HepG2 (cell line): ENCODE measurements around the gene AMDHD1. TPM values are rescaled to one million over a fixed set of nuclear protein-coding genes. Genes with fewer than 3 reads are reported as not detected.
A peak's percentile ranks its signal among the peaks of the same experiment; 100 is the strongest.

Experiments used
- ATAC-seq: fragments of 200-7000 bp; cut with Tn5 transposase; 3 replicates; pipeline ENCODE4 v1.9.1; 2020; ENCODE audit warnings: mild to moderate bottlenecking, moderate library complexity
- BruUV-seq: library from RNA; stranded (reverse); fragments of 400-500 nt; replicated peaks from 2 replicates; lab custom pipeline; 2021; lab: Mats Ljungman, UMichigan
- CTCF ChIA-PET: fragments of 300-600 bp; formaldehyde crosslinking; extraction: SDS; loops from one replicate; lab custom pipeline; 2021; ENCODE audit warnings: low total read pairs, inconsistent platforms, low intra/inter-chr PET ratio; lab: Yijun Ruan, JAX
- POLR2A ChIA-PET: fragments of 350-600 bp; sonication (Branson Sonifier 250); formaldehyde crosslinking; loops from one replicate; lab custom pipeline; 2020; ENCODE audit warnings: antibody characterized with exemption, inconsistent platforms; lab: Yijun Ruan, JAX
- DNase-seq: peaks from one replicate; pipeline ENCODE4 v3.0.0-alpha.2; 2015; ENCODE audit warnings: low spot score
- FAIRE-seq: peaks from 3 replicates; lab custom pipeline; 2011; peaks lifted over from hg19 to GRCh38; lab: Jason Lieb, UNC
- H2AFZ ChIP-seq: one replicate; pipeline ENCODE4 v1.6.1; 2011; ENCODE audit warnings: low read length, inconsistent platforms
- H3K27ac ChIP-seq: fragments of 300-600 bp; 3 replicates; pipeline ENCODE4 v1.8.0; 2011; ENCODE audit warnings: mixed run types, mild to moderate bottlenecking, mixed read lengths, low read length, inconsistent platforms; ENCODE audit not compliant: insufficient read depth; ENCODE audit errors: extremely low read length
- H3K27me3 ChIP-seq, 2 experiments: fragments of 200-600 bp in 1 of 2; 2 replicates in 1 of 2; 3 replicates in 1 of 2; pipeline versions ENCODE4 v1.6.0 to v1.8.0; 2011; ENCODE audit warnings: low read length in 2 of 2, mild to moderate bottlenecking in 2 of 2, moderate library complexity in 2 of 2, inconsistent platforms in 1 of 2; ENCODE audit not compliant: insufficient read depth in 2 of 2, control insufficient read depth in 1 of 2
- H3K36me3 ChIP-seq, 2 experiments: fragments of 200-600 bp in 1 of 2; replicated peaks in 1 of 2; 2 replicates in 1 of 2; 3 replicates in 1 of 2; pipeline versions ENCODE4 v1.5.1 to v1.8.0; 2011; ENCODE audit warnings: low read length in 2 of 2, inconsistent platforms in 1 of 2; ENCODE audit not compliant: insufficient read depth in 2 of 2, control insufficient read depth in 1 of 2
- H3K4me1 ChIP-seq: 2 replicates; pipeline ENCODE4 v1.5.1; 2012; ENCODE audit warnings: low read length, inconsistent platforms; ENCODE audit not compliant: insufficient read depth
- H3K4me2 ChIP-seq: 2 replicates; pipeline ENCODE4 v1.6.0; 2011; ENCODE audit warnings: low read depth, low read length, inconsistent platforms
- H3K4me3 ChIP-seq, 3 experiments: fragments of 200-600 bp in 1 of 3; sonication (generic), shearing (Covaris generic) in 1 of 3; replicated peaks in 1 of 3; 2 replicates each; pipeline ENCODE4 v1.5.1; 2011 to 2016; ENCODE audit warnings: low read length in 3 of 3, inconsistent platforms in 2 of 3, low read depth in 2 of 3, mild to moderate bottlenecking in 2 of 3, control low read depth in 1 of 3, mixed read lengths in 1 of 3; ENCODE audit not compliant: insufficient read depth in 1 of 3
- H3K79me2 ChIP-seq: one replicate; pipeline ENCODE4 v1.6.1; 2011; ENCODE audit warnings: low read length, inconsistent platforms; ENCODE audit not compliant: insufficient read depth
- H3K9ac ChIP-seq: 2 replicates; pipeline ENCODE4 v1.6.0; 2011; ENCODE audit warnings: mild to moderate bottlenecking, low read depth, low read length, inconsistent platforms; ENCODE audit not compliant: insufficient read depth
- H3K9me3 ChIP-seq: 2 replicates; pipeline ENCODE4 v1.5.1; 2012; ENCODE audit warnings: mild to moderate bottlenecking, low read length
- H4K20me1 ChIP-seq: 2 replicates; pipeline ENCODE4 v1.6.0; 2011; ENCODE audit warnings: inconsistent platforms, mild to moderate bottlenecking, low read length, moderate library complexity; ENCODE audit not compliant: insufficient read depth
- ADNP ChIP-seq: sonication (generic); formaldehyde crosslinking; IDR thresholded peaks from 2 replicates; pipeline ENCODE4 v1.4.0; 2020; ENCODE audit warnings: missing genetic modification reagents
- GATAD1 ChIP-seq: IDR thresholded peaks from 2 replicates; pipeline ENCODE4 v1.6.1; 2016; ENCODE audit warnings: missing genetic modification reagents, missing compliant biosample characterization
- HNF4G ChIP-seq, 2 experiments: sonication (generic) in 1 of 2; formaldehyde crosslinking in 1 of 2; IDR thresholded peaks; 2 replicates each; pipeline versions ENCODE4 v1.4.0 to v1.6.1; 2011 to 2020; ENCODE audit warnings: borderline replicate concordance in 2 of 2, low read depth in 2 of 2, mild to moderate bottlenecking in 2 of 2, low read length in 1 of 2, missing genetic modification reagents in 1 of 2, moderate library complexity in 1 of 2
- MAFF ChIP-seq: IDR thresholded peaks from 2 replicates; pipeline ENCODE4 v1.6.1; 2011; ENCODE audit warnings: low read depth, low read length, improper control_type of control experiment
- MAFK ChIP-seq, 2 experiments: IDR thresholded peaks in 1 of 2; conservative IDR thresholded peaks in 1 of 2; 2 replicates each; pipeline ENCODE4 v1.6.1; 2011; ENCODE audit warnings: improper control_type of control experiment in 2 of 2, low read length in 2 of 2
- MAZ ChIP-seq, 2 experiments: sonication (generic) in 1 of 2; formaldehyde crosslinking in 1 of 2; IDR thresholded peaks; 2 replicates each; pipeline versions ENCODE4 v1.5.0 to v1.6.1; 2012 to 2020; ENCODE audit warnings: low read depth in 2 of 2, mild to moderate bottlenecking in 2 of 2, borderline replicate concordance in 1 of 2, improper control_type of control experiment in 1 of 2, low read length in 1 of 2, missing genetic modification reagents in 1 of 2, moderate library complexity in 1 of 2
- POGZ ChIP-seq: sonication (generic); formaldehyde crosslinking; IDR thresholded peaks from 2 replicates; pipeline ENCODE4 v1.4.0; 2020; ENCODE audit warnings: mild to moderate bottlenecking, missing genetic modification reagents
- POLR2AphosphoS5 ChIP-seq: IDR thresholded peaks from 2 replicates; pipeline ENCODE4 v1.6.1; 2012; ENCODE audit warnings: low read depth, low read length
- PPARG ChIP-seq: conservative IDR thresholded peaks from 2 replicates; pipeline ENCODE4 v1.6.1; 2016; ENCODE audit warnings: missing biosample characterization, missing genetic modification reagents
- ZBTB34 ChIP-seq: sonication (generic); formaldehyde crosslinking; IDR thresholded peaks from 2 replicates; pipeline ENCODE4 v1.8.0; 2022; ENCODE audit warnings: mild to moderate bottlenecking, missing genetic modification reagents
- ZNF451 ChIP-seq: sonication (generic); formaldehyde crosslinking; IDR thresholded peaks from 2 replicates; pipeline ENCODE4 v1.5.0; 2020; ENCODE audit warnings: mild to moderate bottlenecking, missing genetic modification reagents
- ZNF570 ChIP-seq: sonication (generic); formaldehyde crosslinking; IDR thresholded peaks from 2 replicates; pipeline ENCODE4 v1.4.0; 2020; ENCODE audit warnings: mild to moderate bottlenecking, missing genetic modification reagents, borderline replicate concordance
- WGBS: methylation state at CpG from one replicate; pipeline ENCODE4 v1.1.6; 2017; ENCODE audit warnings: low lambda C conversion rate; 5-methylcytosine and 5-hydroxymethylcytosine counted together
- in situ Hi-C: cut with HindIII; loops from 2 replicates; pipeline ENCODE4 v1.10.0; 2017; ENCODE audit warnings: low pct_unique_long_range_greater_than_20kb; ENCODE audit not compliant: extremely low pct_ligation_motif_present
- intact Hi-C: fragments of 100-400 bp; cut with micrococcal nuclease; formaldehyde crosslinking; loops from one replicate; pipeline ENCODE4 v1.10.0; 2022; ENCODE audit not compliant: unreplicated experiment
- polyA plus RNA-seq, 8 experiments: library from polyadenylated mRNA; depleted of rRNA in 3 of 8; stranded (reverse) in 7 of 8; unstranded in 1 of 8; fragments of >200 nt; fragmentation: Illumina TruSeq in 4 of 8; extraction: Trizol in 4 of 8; gene quantifications; 2 replicates each; pipeline versions ENCODE4 v1.2.1 to v1.2.3, GENCODE V29; 2011 to 2016; ENCODE audit warnings: low read depth in 4 of 8, missing spikeins in 1 of 8, mixed read lengths in 1 of 8; ENCODE audit not compliant: insufficient read depth in 1 of 8
- total RNA-seq, 5 experiments: library from RNA; depleted of rRNA; stranded (reverse); fragments of >200 nt; fragmentation: Illumina TruSeq; extraction: Trizol; gene quantifications; 2 replicates each; pipeline ENCODE4 v1.2.3, GENCODE V29; 2016; ENCODE audit warnings: low read depth in 1 of 5
- TF ChIP-seq, protein P1 (sequence below): sonication (generic); formaldehyde crosslinking; IDR thresholded peaks from 2 replicates; pipeline ENCODE4 v1.4.0; 2020; ENCODE audit warnings: mild to moderate bottlenecking, low read depth, missing genetic modification reagents

AMDHD1 gene
- total and polyA plus RNA-seq, 2 of the 13 experiments (the other 11 are each of a cell fraction or from before 2014, with no cell fraction given): 6.5 to 29.6 TPM

GRCh38 chr12:96014943-96015599, 71.9 kb downstream of the AMDHD1 start:
- FAIRE-seq: no peak
- no peak for ATAC-seq
- H3K4me2 ChIP-seq: no peak overlapping the region
- TF ChIP-seq HNF4G (IDR thresholded peaks at IDR 0.05; ENCODE audit: borderline replicate concordance, low read depth, low read length): no peak
- no peak for TF ChIP-seq HNF4G (CRISPR knock-in tag; IDR thresholded peaks at IDR 0.05; ENCODE audit: borderline replicate concordance, low read depth)
- TF ChIP-seq ZNF451 (CRISPR knock-in tag): no peak
- TF ChIP-seq, protein P1, sequence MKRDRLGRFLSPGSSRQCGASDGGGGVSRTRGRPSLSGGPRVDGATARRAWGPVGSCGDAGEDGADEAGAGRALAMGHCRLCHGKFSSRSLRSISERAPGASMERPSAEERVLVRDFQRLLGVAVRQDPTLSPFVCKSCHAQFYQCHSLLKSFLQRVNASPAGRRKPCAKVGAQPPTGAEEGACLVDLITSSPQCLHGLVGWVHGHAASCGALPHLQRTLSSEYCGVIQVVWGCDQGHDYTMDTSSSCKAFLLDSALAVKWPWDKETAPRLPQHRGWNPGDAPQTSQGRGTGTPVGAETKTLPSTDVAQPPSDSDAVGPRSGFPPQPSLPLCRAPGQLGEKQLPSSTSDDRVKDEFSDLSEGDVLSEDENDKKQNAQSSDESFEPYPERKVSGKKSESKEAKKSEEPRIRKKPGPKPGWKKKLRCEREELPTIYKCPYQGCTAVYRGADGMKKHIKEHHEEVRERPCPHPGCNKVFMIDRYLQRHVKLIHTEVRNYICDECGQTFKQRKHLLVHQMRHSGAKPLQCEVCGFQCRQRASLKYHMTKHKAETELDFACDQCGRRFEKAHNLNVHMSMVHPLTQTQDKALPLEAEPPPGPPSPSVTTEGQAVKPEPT (CRISPR knock-in tag): no peak
- no peak for TF ChIP-seq PPARG (CRISPR knock-in tag)
- TF ChIP-seq ZBTB34 (CRISPR knock-in tag): no peak
- peak; percentile 98 for TF ChIP-seq MAFF
- TF ChIP-seq GATAD1 (CRISPR knock-in tag): no peak
- no peak for TF ChIP-seq MAZ (IDR thresholded peaks at IDR 0.05; ENCODE audit: borderline replicate concordance, low read depth, low read length)
- TF ChIP-seq MAZ (CRISPR knock-in tag; IDR thresholded peaks at IDR 0.05; ENCODE audit: low read depth): no peak
- no peak for TF ChIP-seq POLR2AphosphoS5
- TF ChIP-seq POGZ (CRISPR knock-in tag): no peak
- no peak for TF ChIP-seq ADNP (CRISPR knock-in tag)
- peak; percentile 95 to 99 for TF ChIP-seq MAFK (conservative IDR thresholded peaks at IDR 0.05 in 1 of 2, IDR thresholded peaks at IDR 0.05 in 1 of 2; ENCODE audit: low read length in 2 of 2)
- no peak for TF ChIP-seq ZNF570 (CRISPR knock-in tag)
- no peaks in the 10 kb centered on the region for H3K27me3 ChIP-seq
- H3K36me3 ChIP-seq: peaks cover 12 to 49% of the 10 kb centered on the region in 2 experiments
- no peak overlapping the region for H2AFZ ChIP-seq
- POLR2A ChIA-PET: no interaction called here
- H3K4me1 ChIP-seq: no peaks in the 10 kb centered on the region
- BruUV-seq: no TSS peak
- intact Hi-C loops: loop anchor here (5.0 kb wide), 1 partner anchor 202 kb away; no protein-coding TSS in a partner anchor
- in situ Hi-C loops: no loop called here
- H3K79me2 ChIP-seq: no peaks in the 10 kb centered on the region
- H4K20me1 ChIP-seq: no peaks in the 10 kb centered on the region
- CTCF ChIA-PET: interaction anchor here (1.6 kb wide), 1 partner anchor 502 kb away, joined by 6 read pairs; no protein-coding TSS in a partner anchor
- no peaks in the 10 kb centered on the region for H3K9me3 ChIP-seq
- no peak overlapping the region for H3K9ac ChIP-seq
- H3K4me3 ChIP-seq: no peak overlapping the region
- no peak overlapping the region for H3K27ac ChIP-seq
- no peak for DNase-seq
- 89% methylated on average over 3 of the region's 3 CpGs for WGBS
